ENCODE data around the gene MAP3K5. TPM values are rescaled to one million over a fixed set of nuclear protein-coding genes. Genes with fewer than 3 reads are reported as not detected.

The MAP3K5 gene
- total RNA-seq, 1 experiment from 2014 or later, result 2.1 TPM

GRCh38 chr6:136517002-136517401 is 275.3 kb downstream of the MAP3K5 start:
- H3K4me1 Mint-ChIP-seq (ENCODE audit: low read depth, unreplicated experiment), result no peaks in the 10 kb centered on the region
- Histone ChIP-seq H3K27me3 (replicated peaks; ENCODE audit: control insufficient read depth, insufficient read depth, low read length) (no peaks in the 10 kb centered on the region), H3K9me3 (no peaks in the 10 kb centered on the region), H3K4me3 (ENCODE audit: low read depth, low read length) (no peak overlapping the region), H3K4me1 (0 out of 2 replicates have a peak, but pooled peaks cover 3% of the 10 kb centered on the region), H3K36me3 (ENCODE audit: control insufficient read depth, insufficient read depth, low read length) (0 out of 2 replicates have a peak, but pooled peaks cover 2% of the 10 kb centered on the region)
- CTCF ChIA-PET, result no interaction called here
- intact Hi-C loops (cut with micrococcal nuclease; ENCODE audit: unreplicated experiment), result no loop called here
- BruUV-seq (replicated peaks), result no TSS peak
- no peak for DNase-seq
- no peak overlapping the region for H3K27ac Mint-ChIP-seq (ENCODE audit: unreplicated experiment)
- H3K4me3 Mint-ChIP-seq (ENCODE audit: unreplicated experiment), result no peak overlapping the region
- H3K27me3 Mint-ChIP-seq (ENCODE audit: insufficient read depth, unreplicated experiment), result no peaks in the 10 kb centered on the region
- peaks cover 21% of the 10 kb centered on the region for H3K36me3 Mint-ChIP-seq (ENCODE audit: insufficient read depth, unreplicated experiment)
- TF ChIP-seq, protein P1, sequence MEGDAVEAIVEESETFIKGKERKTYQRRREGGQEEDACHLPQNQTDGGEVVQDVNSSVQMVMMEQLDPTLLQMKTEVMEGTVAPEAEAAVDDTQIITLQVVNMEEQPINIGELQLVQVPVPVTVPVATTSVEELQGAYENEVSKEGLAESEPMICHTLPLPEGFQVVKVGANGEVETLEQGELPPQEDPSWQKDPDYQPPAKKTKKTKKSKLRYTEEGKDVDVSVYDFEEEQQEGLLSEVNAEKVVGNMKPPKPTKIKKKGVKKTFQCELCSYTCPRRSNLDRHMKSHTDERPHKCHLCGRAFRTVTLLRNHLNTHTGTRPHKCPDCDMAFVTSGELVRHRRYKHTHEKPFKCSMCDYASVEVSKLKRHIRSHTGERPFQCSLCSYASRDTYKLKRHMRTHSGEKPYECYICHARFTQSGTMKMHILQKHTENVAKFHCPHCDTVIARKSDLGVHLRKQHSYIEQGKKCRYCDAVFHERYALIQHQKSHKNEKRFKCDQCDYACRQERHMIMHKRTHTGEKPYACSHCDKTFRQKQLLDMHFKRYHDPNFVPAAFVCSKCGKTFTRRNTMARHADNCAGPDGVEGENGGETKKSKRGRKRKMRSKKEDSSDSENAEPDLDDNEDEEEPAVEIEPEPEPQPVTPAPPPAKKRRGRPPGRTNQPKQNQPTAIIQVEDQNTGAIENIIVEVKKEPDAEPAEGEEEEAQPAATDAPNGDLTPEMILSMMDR (IDR thresholded peaks at IDR 0.05; ENCODE audit: insufficient read depth in 1 of 2, low read depth in 1 of 2, low read length in 1 of 2, severe bottlenecking in 1 of 2, unreplicated experiment in 1 of 2), result no peak
- no peaks in the 10 kb centered on the region for H3K9me3 Mint-ChIP-seq (ENCODE audit: unreplicated experiment)
- POLR2A ChIA-PET, result no interaction called here

DNA sequence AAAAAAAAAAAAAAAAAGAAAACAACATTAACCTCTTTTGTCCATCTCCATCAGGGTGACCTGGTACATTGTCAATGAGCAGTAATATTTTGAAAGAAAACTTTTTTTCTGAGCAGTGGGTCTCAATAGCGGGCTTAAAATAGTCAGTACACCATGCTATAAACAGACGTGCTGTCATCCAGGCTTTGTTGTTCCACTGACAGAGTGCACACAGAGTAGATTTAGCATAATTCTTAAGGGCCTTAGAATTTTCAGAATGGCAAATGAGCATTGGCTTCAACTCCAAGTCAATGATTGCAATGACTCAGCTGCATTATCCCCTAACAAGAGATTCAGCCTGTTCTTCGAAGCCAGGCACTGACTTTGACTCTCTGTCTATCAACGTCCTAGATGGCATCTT is 277.7 kb downstream of the MAP3K5 start:
- POLR2A ChIA-PET, result no interaction called here
- no peaks in the 10 kb centered on the region for H3K27me3 Mint-ChIP-seq (ENCODE audit: insufficient read depth, unreplicated experiment)
- no peak overlapping the region for H3K27ac Mint-ChIP-seq (ENCODE audit: unreplicated experiment)
- TF ChIP-seq, protein P1 (IDR thresholded peaks at IDR 0.05; ENCODE audit: insufficient read depth in 1 of 2, low read depth in 1 of 2, low read length in 1 of 2, severe bottlenecking in 1 of 2, unreplicated experiment in 1 of 2), result no peak
- DNase-seq, result no peak
- H3K9me3 Mint-ChIP-seq (ENCODE audit: unreplicated experiment), result no peaks in the 10 kb centered on the region
- CTCF ChIA-PET, result no interaction called here
- no peak overlapping the region for H3K4me3 Mint-ChIP-seq (ENCODE audit: unreplicated experiment)
- intact Hi-C loops (cut with micrococcal nuclease; ENCODE audit: unreplicated experiment), result no loop called here
- BruUV-seq (replicated peaks), result no TSS peak
- peaks cover 26% of the 10 kb centered on the region for H3K36me3 Mint-ChIP-seq (ENCODE audit: insufficient read depth, unreplicated experiment)
- Histone ChIP-seq H3K9me3 (no peaks in the 10 kb centered on the region), H3K27me3 (replicated peaks; ENCODE audit: control insufficient read depth, insufficient read depth, low read length) (no peaks in the 10 kb centered on the region), H3K4me1 (0 out of 2 replicates have a peak, but pooled peaks cover 7% of the 10 kb centered on the region), H3K36me3 (ENCODE audit: control insufficient read depth, insufficient read depth, low read length) (0 out of 2 replicates have a peak, but pooled peaks cover 2% of the 10 kb centered on the region), H3K4me3 (ENCODE audit: low read depth, low read length) (no peak overlapping the region)
- H3K4me1 Mint-ChIP-seq (ENCODE audit: low read depth, unreplicated experiment), result no peaks in the 10 kb centered on the region

DNA sequence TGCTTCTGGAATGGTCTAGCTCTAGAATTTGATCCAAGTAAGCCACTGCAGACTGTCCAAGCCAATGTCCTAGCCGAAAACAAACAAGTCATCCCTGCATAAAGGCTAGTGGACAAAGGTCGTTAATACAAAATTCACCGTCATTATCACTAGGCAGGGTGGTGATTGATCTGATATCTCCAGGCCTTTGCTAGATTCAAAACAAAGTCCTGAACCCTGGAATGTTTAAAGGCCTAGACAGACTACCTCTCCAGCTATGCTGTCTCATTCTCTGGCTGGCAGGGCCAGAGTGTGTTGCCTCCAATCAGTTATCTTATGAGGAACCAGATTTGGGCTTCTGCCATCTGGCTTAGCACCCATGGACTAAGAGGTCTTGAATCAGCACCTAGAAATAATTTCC is 280.4 kb downstream of the MAP3K5 start:
- CTCF ChIA-PET, result interaction anchor here (0.9 kb wide), 1 partner anchor 38 kb away, joined by 3 read pairs; the partner anchor contains the start of gene MAP7
- Histone ChIP-seq H3K9me3 (no peaks in the 10 kb centered on the region), H3K36me3 (ENCODE audit: control insufficient read depth, insufficient read depth, low read length) (0 out of 2 replicates have a peak, but pooled peaks cover 2% of the 10 kb centered on the region), H3K27me3 (replicated peaks; ENCODE audit: control insufficient read depth, insufficient read depth, low read length) (no peaks in the 10 kb centered on the region), H3K4me3 (ENCODE audit: low read depth, low read length) (no peak overlapping the region), H3K4me1 (peaks cover 11% of the 10 kb centered on the region; the same call in 1 of the 2 replicates)
- intact Hi-C loops (cut with micrococcal nuclease; ENCODE audit: unreplicated experiment), result no loop called here
- H3K27me3 Mint-ChIP-seq (ENCODE audit: insufficient read depth, unreplicated experiment), result no peaks in the 10 kb centered on the region
- no peaks in the 10 kb centered on the region for H3K4me1 Mint-ChIP-seq (ENCODE audit: low read depth, unreplicated experiment)
- H3K36me3 Mint-ChIP-seq (ENCODE audit: insufficient read depth, unreplicated experiment), result peaks cover 27% of the 10 kb centered on the region
- no TSS peak for BruUV-seq (replicated peaks)
- H3K4me3 Mint-ChIP-seq (ENCODE audit: unreplicated experiment), result no peak overlapping the region
- H3K27ac Mint-ChIP-seq (ENCODE audit: unreplicated experiment), result no peak overlapping the region
- no peak for DNase-seq
- TF ChIP-seq, protein P1 (IDR thresholded peaks at IDR 0.05; ENCODE audit: insufficient read depth in 1 of 2, low read depth in 1 of 2, low read length in 1 of 2, severe bottlenecking in 1 of 2, unreplicated experiment in 1 of 2), result no peak
- no peaks in the 10 kb centered on the region for H3K9me3 Mint-ChIP-seq (ENCODE audit: unreplicated experiment)
- POLR2A ChIA-PET, result no interaction called here
